ENCODE measurements around the gene SIL1. TPM values are rescaled to one million over a fixed set of nuclear protein-coding genes. Genes with fewer than 3 reads are reported as not detected.

Gene SIL1
- total and polyA plus RNA-seq, 2 of the 4 experiments (the other 2 are of a cell fraction): 56.1 to 66.0 TPM

- no peaks in the 10 kb centered on the region; the same call in 1 of the 2 replicates for H3K4me1 ChIP-seq (ENCODE audit: control insufficient read depth, insufficient read depth, low read length)
- H4K5ac ChIP-seq (ENCODE audit: low read depth, low read length): no peak overlapping the region
- in situ Hi-C loops (cut with MboI; ENCODE audit: low sequenced_read_pairs) (no loop called here), dilution Hi-C loops (cut with HindIII; ENCODE audit: low sequenced_read_pairs, unreplicated experiment) (no loop called here), intact Hi-C loops (cut with micrococcal nuclease) (no loop called here)
- POLR2A ChIA-PET (ENCODE audit: unreplicated experiment): no interaction called here
- no peak overlapping the region for H2BK5ac ChIP-seq (ENCODE audit: low read depth, low read length, poor library complexity, severe bottlenecking)
- H3K36me3 ChIP-seq (ENCODE audit: control insufficient read depth, insufficient read depth, low read length): peaks cover 25% of the 10 kb centered on the region
- no peak overlapping the region for H3K23ac ChIP-seq (ENCODE audit: low read depth, low read length)
- H2BK20ac ChIP-seq (ENCODE audit: low read depth, low read length): no peak overlapping the region
- H3K4ac ChIP-seq (ENCODE audit: low read depth, low read length): no peak overlapping the region
- ATAC-seq (ENCODE audit: low read depth): no peak
- no TSS peak for BruUV-seq (replicated peaks)
- H3K27me3 ChIP-seq (ENCODE audit: control insufficient read depth, insufficient read depth, low read length): no peaks in the 10 kb centered on the region
- H3K9me3 ChIP-seq (ENCODE audit: control insufficient read depth, insufficient read depth, low read length): peaks cover 2% of the 10 kb centered on the region
- no peak overlapping the region for H2BK120ac ChIP-seq (ENCODE audit: low read depth, low read length)
- no peak overlapping the region for H2AK5ac ChIP-seq (ENCODE audit: low read depth, low read length)
- no CpG with 5 or more reads among the region's 3 CpGs for WGBS, 2 experiments (ENCODE audit: extremely low coverage in 2 of 2, insufficient read length in 1 of 2)
- no peak overlapping the region for H2BK15ac ChIP-seq (ENCODE audit: low read depth, low read length)
- DNase-seq: no peak
- H2AFZ ChIP-seq (replicated peaks; ENCODE audit: low read length, poor library complexity): no peak overlapping the region
- H3K9ac ChIP-seq (ENCODE audit: low read depth, low read length): no peak overlapping the region
- H3K4me2 ChIP-seq (ENCODE audit: low read depth, low read length): no peak overlapping the region
- H2AK9ac ChIP-seq (replicated peaks; ENCODE audit: low read depth, low read length, poor library complexity): no peak overlapping the region
- H3K56ac ChIP-seq (ENCODE audit: extremely low read depth, insufficient read depth, low read length): no peak overlapping the region
- H3K27ac ChIP-seq (ENCODE audit: insufficient read depth, low read length): no peak overlapping the region
- H3K18ac ChIP-seq (ENCODE audit: low read depth, low read length): no peak overlapping the region
- peaks cover 3% of the 10 kb centered on the region; the same call in 1 of the 2 replicates for H4K20me1 ChIP-seq (ENCODE audit: insufficient read depth, low read length)
- no peak overlapping the region for H4K91ac ChIP-seq (ENCODE audit: insufficient read depth, low read depth, low read length)
- no peaks in the 10 kb centered on the region for H3K9me1 ChIP-seq (ENCODE audit: insufficient read depth, low read length)
- no peak for TF ChIP-seq RAD21 (IDR thresholded peaks at IDR 0.05; ENCODE audit: low read length)
- TF ChIP-seq MAFK (IDR thresholded peaks at IDR 0.05; ENCODE audit: low read depth, low read length): no peak
- no peak for TF ChIP-seq FOS (IDR thresholded peaks at IDR 0.05; ENCODE audit: low read depth, low read length)
- no peak for TF ChIP-seq MXI1 (IDR thresholded peaks at IDR 0.05; ENCODE audit: borderline replicate concordance, low read depth, low read length)
- no peak for TF ChIP-seq BHLHE40 (IDR thresholded peaks at IDR 0.05; ENCODE audit: low read depth, low read length)
- no peak for TF ChIP-seq SMC3 (IDR thresholded peaks at IDR 0.05; ENCODE audit: low read depth, low read length)
- no peak overlapping the region for H4K8ac ChIP-seq (ENCODE audit: low read depth in 2 of 2, low read length in 2 of 2)
- no peak overlapping the region for H3K4me3 ChIP-seq (ENCODE audit: insufficient read depth, low read depth, low read length)
- no peak overlapping the region for H3K14ac ChIP-seq (replicated peaks; ENCODE audit: low read depth, low read length)
- CTCF ChIA-PET: no interaction called here
- H3K79me1 ChIP-seq (ENCODE audit: low read depth in 1 of 2, low read length in 2 of 2): peaks cover 22 to 56% of the 10 kb centered on the region in 2 experiments
These were observed 284.4 kb downstream of the SIL1 start for GRCh38 chr5:138913773-138914172.
